Endothelial cell of umbilical vein (primary cell): ENCODE data around the gene ARNT2. TPM values are rescaled to one million over a fixed set of nuclear protein-coding genes. Genes with fewer than 3 reads are reported as not detected.

Experiments
- BruUV-seq: library from RNA; stranded (reverse); fragments of 400-500 nt; replicated peaks from 2 replicates; lab custom pipeline; 2021; lab: Mats Ljungman, UMichigan
- CTCF ChIA-PET: fragments of 300-600, 350-600 bp; sonication (Branson Sonifier 250); formaldehyde crosslinking; loops from one replicate; lab custom pipeline; 2021; ENCODE audit warnings: antibody characterized with exemption, inconsistent platforms; lab: Charles Lee
- POLR2A ChIA-PET: fragments of 300-600, 350-600 bp; sonication (Branson Sonifier 250); formaldehyde crosslinking; loops from one replicate; lab custom pipeline; 2021; ENCODE audit warnings: antibody characterized with exemption, inconsistent platforms; lab: Charles Lee
- DNase-seq: peaks from one replicate; pipeline ENCODE4 v3.0.0-alpha.2; 2011; ENCODE audit warnings: low read depth, low spot score
- FAIRE-seq: peaks from 2 replicates; lab custom pipeline; 2011; peaks lifted over from hg19 to GRCh38; lab: Jason Lieb, UNC
- H2AFZ ChIP-seq: 2 replicates; pipeline ENCODE4 v1.6.0; 2012; ENCODE audit warnings: low read depth, low read length, control low read depth, inconsistent platforms
- H3K27ac ChIP-seq: 2 replicates; pipeline ENCODE4 v1.5.1; 2011; ENCODE audit warnings: low read depth, mild to moderate bottlenecking, control low read depth, low read length, moderate library complexity; ENCODE audit not compliant: insufficient read depth
- H3K27me3 ChIP-seq, 2 experiments: 2 replicates each; pipeline versions ENCODE4 v1.6.0 to v1.6.1; 2011; ENCODE audit warnings: low read length in 2 of 2, mixed read lengths in 1 of 2; ENCODE audit not compliant: control insufficient read depth in 2 of 2, insufficient read depth in 2 of 2
- H3K36me3 ChIP-seq, 2 experiments: 2 replicates in 1 of 2; 3 replicates in 1 of 2; pipeline ENCODE4 v1.5.1; 2011; ENCODE audit warnings: low read length in 2 of 2, mild to moderate bottlenecking in 1 of 2, moderate library complexity in 1 of 2; ENCODE audit not compliant: control insufficient read depth in 2 of 2, insufficient read depth in 2 of 2; ENCODE audit errors: extremely low read depth in 1 of 2
- H3K4me1 ChIP-seq: 3 replicates; pipeline ENCODE4 v1.5.1; 2011; ENCODE audit warnings: mild to moderate bottlenecking, low read length; ENCODE audit not compliant: control insufficient read depth, insufficient read depth; ENCODE audit errors: extremely low read depth
- H3K4me2 ChIP-seq: 2 replicates; pipeline ENCODE4 v1.6.1; 2011; ENCODE audit warnings: low read length, control low read depth, mixed read lengths; ENCODE audit not compliant: insufficient read depth
- H3K4me3 ChIP-seq, 3 experiments: fragments of 200-600 bp in 1 of 3; sonication (generic), shearing (Covaris generic) in 1 of 3; replicated peaks in 1 of 3; 2 replicates each; pipeline ENCODE4 v1.5.1; 2011 to 2016; ENCODE audit warnings: control low read depth in 3 of 3, low read length in 3 of 3, mild to moderate bottlenecking in 2 of 3, inconsistent platforms in 1 of 3, low read depth in 1 of 3, moderate library complexity in 1 of 3; ENCODE audit not compliant: insufficient read depth in 1 of 3
- H3K79me2 ChIP-seq: 2 replicates; pipeline ENCODE4 v1.6.0; 2012; ENCODE audit warnings: low read length, inconsistent platforms; ENCODE audit not compliant: control insufficient read depth, insufficient read depth
- H3K9ac ChIP-seq: replicated peaks from 2 replicates; pipeline ENCODE3; 2011; ENCODE audit warnings: low read length, control low read depth; ENCODE audit not compliant: insufficient read depth; ENCODE audit errors: extremely low read depth
- H3K9me1 ChIP-seq: replicated peaks from 3 replicates; pipeline ENCODE4 v1.6.0; 2011; ENCODE audit warnings: mild to moderate bottlenecking, low read length; ENCODE audit not compliant: control insufficient read depth, insufficient read depth; ENCODE audit errors: extremely low read depth
- H3K9me3 ChIP-seq: replicated peaks from 2 replicates; pipeline ENCODE4 v1.5.1; 2012; ENCODE audit warnings: low read length, inconsistent platforms; ENCODE audit not compliant: control insufficient read depth, insufficient read depth
- H4K20me1 ChIP-seq: replicated peaks from 2 replicates; pipeline ENCODE3; 2011; ENCODE audit warnings: mild to moderate bottlenecking, low read length; ENCODE audit not compliant: control insufficient read depth, insufficient read depth; ENCODE audit errors: extremely low read depth
- EZH2 ChIP-seq: IDR thresholded peaks from 2 replicates; pipeline ENCODE4 v1.6.1; 2012; ENCODE audit warnings: borderline replicate concordance, low read depth, mild to moderate bottlenecking, moderate library complexity, low read length, inconsistent platforms; ENCODE audit not compliant: severe bottlenecking
- FOS ChIP-seq: IDR thresholded peaks from 2 replicates; pipeline ENCODE4 v1.6.1; 2011; ENCODE audit warnings: mild to moderate bottlenecking, low read length, moderate library complexity, borderline replicate concordance; ENCODE audit not compliant: insufficient read depth
- JUN ChIP-seq: IDR thresholded peaks from 2 replicates; pipeline ENCODE4 v1.6.1; 2011; ENCODE audit warnings: borderline replicate concordance, low read depth; ENCODE audit not compliant: insufficient read length, insufficient read depth
- POLR2AphosphoS5 ChIP-seq: IDR thresholded peaks from 2 replicates; pipeline ENCODE4 v1.6.1; 2012; ENCODE audit warnings: low read depth, mild to moderate bottlenecking, control low read depth, low read length, moderate library complexity; ENCODE audit not compliant: insufficient read depth
- dilution Hi-C: fragments of 300-500 bp; cut with MboI; formaldehyde crosslinking; loops from one replicate; pipeline ENCODE4 v1.15.0; 2019; ENCODE audit warnings: low sequenced_read_pairs; ENCODE audit not compliant: extremely low pct_ligation_motif_present
- intact Hi-C: fragments of 100-400 bp; cut with micrococcal nuclease; formaldehyde crosslinking; loops from one replicate; pipeline ENCODE4 v1.10.0; 2022
- polyA plus RNA-seq, 4 experiments: library from polyadenylated mRNA; depleted of rRNA in 3 of 4; stranded (reverse) in 3 of 4; unstranded in 1 of 4; fragments of >200 nt; gene quantifications; 2 replicates each; pipeline versions ENCODE4 v1.2.1 to v1.2.3, GENCODE V29; 2011 to 2012; ENCODE audit warnings: missing spikeins in 1 of 4
- total RNA-seq: library from RNA; stranded (reverse); gene quantifications from 2 replicates; pipeline ENCODE4 v1.2.3, GENCODE V29; 2021
- TF ChIP-seq, protein P1 (sequence below): IDR thresholded peaks from 2 replicates; pipeline ENCODE4 v1.6.1; 2011; ENCODE audit not compliant: insufficient read depth, insufficient read length
- TF ChIP-seq, protein P2 (sequence below), 2 donors: IDR thresholded peaks; 1 replicate in 1 of 2; 2 replicates in 1 of 2; pipeline ENCODE4 v1.5.1; 2011; ENCODE audit warnings: low read length in 2 of 2, mild to moderate bottlenecking in 2 of 2, moderate library complexity in 2 of 2, control low read depth in 1 of 2, inconsistent platforms in 1 of 2, low read depth in 1 of 2; ENCODE audit not compliant: insufficient read depth in 1 of 2; ENCODE audit errors: extremely low read depth in 1 of 2

Gene ARNT2
- total and polyA plus RNA-seq, 2 donors (not counting 3 experiments of a cell fraction or from before 2014, with no cell fraction given), result 0.03 to 0.20 TPM

DNA sequence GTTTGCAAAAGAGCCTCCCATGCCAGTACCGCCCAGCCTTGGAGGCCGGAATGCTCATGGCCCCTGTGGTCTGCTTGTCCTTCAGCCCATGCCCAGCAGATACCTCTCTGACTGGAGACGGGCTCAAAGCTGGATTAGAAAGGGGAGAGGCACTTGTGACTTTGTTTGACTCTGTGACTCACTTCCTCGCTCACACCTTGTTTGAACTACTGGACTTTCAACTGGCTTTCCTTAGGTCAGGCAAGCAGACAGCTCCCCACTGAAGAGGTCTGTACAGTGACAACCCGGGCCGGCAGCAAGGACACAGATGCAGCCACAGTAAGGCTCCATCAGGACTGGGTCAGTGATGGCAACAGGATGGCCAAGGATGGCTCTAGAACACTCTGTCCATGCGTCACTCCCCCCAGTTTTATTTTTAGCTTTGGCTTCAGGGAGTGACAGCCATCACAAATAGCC lies 192.4 kb downstream of the ARNT2 start:
- no peak overlapping the region for H3K9ac ChIP-seq
- TF ChIP-seq FOS (no peak), JUN (no peak), EZH2 (no peak), POLR2AphosphoS5 (no peak)
- TF ChIP-seq, protein P1, sequence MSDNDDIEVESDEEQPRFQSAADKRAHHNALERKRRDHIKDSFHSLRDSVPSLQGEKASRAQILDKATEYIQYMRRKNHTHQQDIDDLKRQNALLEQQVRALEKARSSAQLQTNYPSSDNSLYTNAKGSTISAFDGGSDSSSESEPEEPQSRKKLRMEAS, result no peak
- TF ChIP-seq, protein P2, sequence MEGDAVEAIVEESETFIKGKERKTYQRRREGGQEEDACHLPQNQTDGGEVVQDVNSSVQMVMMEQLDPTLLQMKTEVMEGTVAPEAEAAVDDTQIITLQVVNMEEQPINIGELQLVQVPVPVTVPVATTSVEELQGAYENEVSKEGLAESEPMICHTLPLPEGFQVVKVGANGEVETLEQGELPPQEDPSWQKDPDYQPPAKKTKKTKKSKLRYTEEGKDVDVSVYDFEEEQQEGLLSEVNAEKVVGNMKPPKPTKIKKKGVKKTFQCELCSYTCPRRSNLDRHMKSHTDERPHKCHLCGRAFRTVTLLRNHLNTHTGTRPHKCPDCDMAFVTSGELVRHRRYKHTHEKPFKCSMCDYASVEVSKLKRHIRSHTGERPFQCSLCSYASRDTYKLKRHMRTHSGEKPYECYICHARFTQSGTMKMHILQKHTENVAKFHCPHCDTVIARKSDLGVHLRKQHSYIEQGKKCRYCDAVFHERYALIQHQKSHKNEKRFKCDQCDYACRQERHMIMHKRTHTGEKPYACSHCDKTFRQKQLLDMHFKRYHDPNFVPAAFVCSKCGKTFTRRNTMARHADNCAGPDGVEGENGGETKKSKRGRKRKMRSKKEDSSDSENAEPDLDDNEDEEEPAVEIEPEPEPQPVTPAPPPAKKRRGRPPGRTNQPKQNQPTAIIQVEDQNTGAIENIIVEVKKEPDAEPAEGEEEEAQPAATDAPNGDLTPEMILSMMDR (IDR thresholded peaks at IDR 0.05; ENCODE audit: extremely low read depth in 1 of 2, insufficient read depth in 1 of 2, low read depth in 1 of 2, low read length in 2 of 2), result no peak

More for the DNA sequence above, 192.4 kb downstream of the ARNT2 start:
- Histone ChIP-seq H3K4me3 (no peak overlapping the region), H3K9me1 (no peaks in the 10 kb centered on the region), H4K20me1 (no peaks in the 10 kb centered on the region), H2AFZ (no peak overlapping the region), H3K27me3 (no peaks in the 10 kb centered on the region), H3K9me3 (peaks cover 4% of the 10 kb centered on the region), H3K36me3 (no peaks in the 10 kb centered on the region), H3K4me2 (no peak overlapping the region), H3K4me1 (peaks cover 9% of the 10 kb centered on the region), H3K79me2 (no peaks in the 10 kb centered on the region), H3K27ac (no peak overlapping the region)
- POLR2A ChIA-PET, result interaction anchor here (1.0 kb wide), 1 partner anchor 8 kb away, joined by 3 read pairs; no protein-coding TSS in a partner anchor
- dilution Hi-C loops, result no loop called here
- intact Hi-C loops, result no loop called here
- FAIRE-seq (peak; percentile 72), DNase-seq (no peak)
- BruUV-seq, result no TSS peak
- CTCF ChIA-PET, result interaction anchor here (0.7 to 2.6 kb wide), 2 partner anchors 29 to 180 kb away, joined by 3 to 12 read pairs; no protein-coding TSS in a partner anchor
